ENCODE data around the gene VGLL4. TPM values are rescaled to one million over a fixed set of nuclear protein-coding genes. Genes with fewer than 3 reads are reported as not detected.

VGLL4 gene, protein sequence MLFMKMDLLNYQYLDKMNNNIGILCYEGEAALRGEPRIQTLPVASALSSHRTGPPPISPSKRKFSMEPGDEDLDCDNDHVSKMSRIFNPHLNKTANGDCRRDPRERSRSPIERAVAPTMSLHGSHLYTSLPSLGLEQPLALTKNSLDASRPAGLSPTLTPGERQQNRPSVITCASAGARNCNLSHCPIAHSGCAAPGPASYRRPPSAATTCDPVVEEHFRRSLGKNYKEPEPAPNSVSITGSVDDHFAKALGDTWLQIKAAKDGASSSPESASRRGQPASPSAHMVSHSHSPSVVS
- total RNA-seq (2022) (31.3 and 31.7 TPM in 2 replicates), Bru-seq, nascent RNA (percentile 83 among the genes with signal in this experiment), BruChase-seq, experiment 1, labeled RNA remaining after a 6-hour chase (percentile 69 among the genes with signal in this experiment), BruChase-seq, experiment 2, labeled RNA remaining after a 2-hour chase (percentile 74 among the genes with signal in this experiment)
- long read RNA-seq, transcript VGLL4-201 (6 exons, 3,725 nt): major isoform, 18 of 55 reads
- long read RNA-seq, partial matches to known transcripts: 4 of 55 reads
- long read RNA-seq, other reads (novel, unspliced or antisense): 32 of 55 reads

DNA sequence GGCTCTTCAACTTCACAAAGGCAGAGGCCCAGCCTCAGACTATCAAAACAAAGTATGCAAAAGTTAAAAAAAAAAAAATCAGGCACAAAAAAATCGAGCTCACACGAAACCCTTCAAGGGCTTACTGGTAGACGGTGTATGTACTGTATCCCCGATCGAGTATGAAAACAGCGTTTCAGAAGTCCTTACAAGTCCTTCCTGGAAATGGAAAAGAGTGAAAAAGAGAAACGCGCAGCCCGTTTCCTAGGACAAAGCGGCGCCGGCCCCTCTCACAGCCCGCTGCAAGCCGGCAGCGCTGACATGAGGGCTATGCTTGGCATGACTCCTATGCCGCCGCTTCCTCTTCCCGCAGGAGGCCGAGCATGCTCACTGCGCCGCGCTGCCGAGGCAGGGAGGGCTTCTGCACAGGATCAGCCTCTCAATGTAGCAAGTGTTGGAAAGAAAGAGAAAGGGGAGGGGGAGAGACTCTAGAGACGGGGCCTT, at the start of gene VGLL4:
VGLL4 (minus strand) TSS at position 311 of the 483 bp plus-strand sequence. CDS start 397 bp downstream, outside the sequence.
- Mint-ChIP-seq H3K9me3 (ENCODE audit: unreplicated experiment) (no peaks in the 10 kb centered on the region), H3K4me1 (ENCODE audit: insufficient read depth, unreplicated experiment) (peaks cover 21% of the 10 kb centered on the region), H3K4me3 (ENCODE audit: unreplicated experiment) (peak within 1 kb of the TSS; percentile 93), H3K27me3 (ENCODE audit: insufficient read depth, unreplicated experiment) (no peaks in the 10 kb centered on the region), H3K36me3 (ENCODE audit: insufficient read depth, unreplicated experiment) (peaks cover 11% of the 10 kb centered on the region), H3K27ac (ENCODE audit: low read depth, unreplicated experiment) (peak within 1 kb of the TSS; percentile 96)
- TF ChIP-seq CTCF (IDR thresholded peaks at IDR 0.05; ENCODE audit: unreplicated experiment): no peak
- no TSS peak for BruUV-seq (replicated peaks)
- POLR2A ChIA-PET: interaction anchor here (0.6 to 2.2 kb wide), 20 partner anchors 8 to 404 kb away, joined by 3 to 14 read pairs (median 4); partner anchors contain the start of gene TAMM41
- DNase-seq (ENCODE audit: unreplicated experiment): peak; percentile 85
- intact Hi-C loops (cut with micrococcal nuclease): loop anchor here (2.0 to 5.0 kb wide), 3 partner anchors 43 to 265 kb away; no protein-coding TSS in a partner anchor
- CTCF ChIA-PET: interaction anchor here (0.6 to 2.4 kb wide), 7 partner anchors 75 to 1033 kb away, joined by 3 to 8 read pairs (median 3); no protein-coding TSS in a partner anchor

GRCh38 chr3:11692532-11692813, 48.8 kb upstream of the VGLL4 start:
- Mint-ChIP-seq H3K4me3 (ENCODE audit: unreplicated experiment) (no peak overlapping the region), H3K4me1 (ENCODE audit: insufficient read depth, unreplicated experiment) (peaks cover 14% of the 10 kb centered on the region), H3K27ac (ENCODE audit: low read depth, unreplicated experiment) (no peak overlapping the region), H3K27me3 (ENCODE audit: insufficient read depth, unreplicated experiment) (no peaks in the 10 kb centered on the region), H3K36me3 (ENCODE audit: insufficient read depth, unreplicated experiment) (peaks cover 13% of the 10 kb centered on the region), H3K9me3 (ENCODE audit: unreplicated experiment) (no peaks in the 10 kb centered on the region)
- no TSS peak for BruUV-seq (replicated peaks)
- no peak for TF ChIP-seq CTCF (IDR thresholded peaks at IDR 0.05; ENCODE audit: unreplicated experiment)
- POLR2A ChIA-PET: interaction anchor here (0.9 kb wide), 1 partner anchor 20 kb away, joined by 3 read pairs; no protein-coding TSS in a partner anchor
- CTCF ChIA-PET: interaction anchor here (1.2 to 1.5 kb wide), 3 partner anchors 15 to 314 kb away, joined by 3 to 5 read pairs (median 4); no protein-coding TSS in a partner anchor
- DNase-seq (ENCODE audit: unreplicated experiment): no peak
- intact Hi-C loops (cut with micrococcal nuclease): no loop called here

DNA sequence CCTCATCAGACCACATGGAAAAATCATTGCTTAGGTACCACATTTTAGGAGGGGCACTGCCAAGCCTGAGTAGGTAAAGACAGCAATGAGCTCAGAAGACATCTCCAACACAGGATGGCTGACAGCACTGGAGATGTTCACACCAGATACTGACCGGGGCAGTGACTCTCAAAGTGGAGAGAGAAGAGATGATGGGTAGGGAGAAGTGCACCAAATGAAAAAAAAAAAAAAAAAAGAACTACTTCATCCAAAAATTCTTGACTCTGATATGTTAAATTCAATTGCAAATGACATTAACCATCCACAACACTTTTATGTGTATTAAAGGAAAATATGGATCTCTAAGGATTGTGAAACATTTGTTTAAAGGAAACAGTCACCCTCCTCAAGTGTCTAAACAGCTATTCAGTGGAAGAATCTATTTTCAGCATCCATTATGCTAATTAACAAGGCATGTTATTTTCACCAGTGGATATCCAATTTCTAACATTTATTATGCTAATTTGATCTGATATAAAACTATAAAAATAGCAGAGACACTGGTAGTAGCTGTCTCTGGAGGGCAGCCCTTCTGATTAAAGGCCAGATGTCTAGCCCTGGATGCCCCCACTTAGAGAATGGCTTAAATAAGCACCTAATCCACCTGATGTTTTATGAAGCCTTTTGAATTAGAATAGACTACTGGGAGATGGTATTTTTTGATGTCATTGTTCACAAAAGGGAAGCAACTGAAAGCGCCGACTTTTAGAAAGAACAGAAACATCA, 48.2 kb upstream of the VGLL4 start:
- TF ChIP-seq CTCF (IDR thresholded peaks at IDR 0.05; ENCODE audit: unreplicated experiment): no peak
- no TSS peak for BruUV-seq (replicated peaks)
- no peak for DNase-seq (ENCODE audit: unreplicated experiment)
- H3K36me3 Mint-ChIP-seq (ENCODE audit: insufficient read depth, unreplicated experiment): peaks cover 13% of the 10 kb centered on the region
- H3K4me1 Mint-ChIP-seq (ENCODE audit: insufficient read depth, unreplicated experiment): peaks cover 14% of the 10 kb centered on the region
- no peak overlapping the region for H3K4me3 Mint-ChIP-seq (ENCODE audit: unreplicated experiment)
- H3K27ac Mint-ChIP-seq (ENCODE audit: low read depth, unreplicated experiment): peak overlapping the region; percentile 59
- intact Hi-C loops (cut with micrococcal nuclease): no loop called here
- H3K9me3 Mint-ChIP-seq (ENCODE audit: unreplicated experiment): no peaks in the 10 kb centered on the region
- H3K27me3 Mint-ChIP-seq (ENCODE audit: insufficient read depth, unreplicated experiment): no peaks in the 10 kb centered on the region
- CTCF ChIA-PET: interaction anchor here (0.7 to 2.0 kb wide), 6 partner anchors 8 to 313 kb away, joined by 3 to 8 read pairs (median 4); no protein-coding TSS in a partner anchor
- POLR2A ChIA-PET: interaction anchor here (0.6 to 1.9 kb wide), 4 partner anchors 13 to 32 kb away, joined by 3 to 9 read pairs (median 4); no protein-coding TSS in a partner anchor
